ENCODE measurements around the gene TRDN. TPM values are rescaled to one million over a fixed set of nuclear protein-coding genes. Genes with fewer than 3 reads are reported as not detected.

Gene TRDN
- total RNA-seq, 1 donor from 2014 or later, result not detected

- Histone ChIP-seq H3K36me3 (ENCODE audit: control insufficient read depth, insufficient read depth, low read length) (no peaks in the 10 kb centered on the region), H3K4me3 (ENCODE audit: low read depth, low read length) (no peak overlapping the region), H3K27me3 (ENCODE audit: control insufficient read depth, insufficient read depth, low read length) (no peaks in the 10 kb centered on the region)
- FAIRE-seq (no peak), DNase-seq (ENCODE audit: low read depth) (no peak)
- TF ChIP-seq CTCF (IDR thresholded peaks at IDR 0.05; ENCODE audit: insufficient read depth, low read length, severe bottlenecking), result no peak
Observed at GRCh38 chr6:123524781-123525180, 112.0 kb downstream of the TRDN start.

GRCh38 chr6:123520217-123520616, 116.5 kb downstream of the TRDN start:
- DNase-seq (ENCODE audit: low read depth) (no peak), FAIRE-seq (no peak)
- no peaks in the 10 kb centered on the region for H3K27me3 ChIP-seq (ENCODE audit: control insufficient read depth, insufficient read depth, low read length)
- TF ChIP-seq CTCF (IDR thresholded peaks at IDR 0.05; ENCODE audit: insufficient read depth, low read length, severe bottlenecking), result no peak
- no peak overlapping the region for H3K4me3 ChIP-seq (ENCODE audit: low read depth, low read length)
- H3K36me3 ChIP-seq (ENCODE audit: control insufficient read depth, insufficient read depth, low read length), result no peaks in the 10 kb centered on the region

- Histone ChIP-seq H3K36me3 (ENCODE audit: control insufficient read depth, insufficient read depth, low read length) (no peaks in the 10 kb centered on the region), H3K27me3 (ENCODE audit: control insufficient read depth, insufficient read depth, low read length) (no peaks in the 10 kb centered on the region), H3K4me3 (ENCODE audit: low read depth, low read length) (no peak overlapping the region)
- FAIRE-seq (no peak), DNase-seq (ENCODE audit: low read depth) (no peak)
- no peak for TF ChIP-seq CTCF (IDR thresholded peaks at IDR 0.05; ENCODE audit: insufficient read depth, low read length, severe bottlenecking)
Observed at GRCh38 chr6:123519189-123519505, 117.6 kb downstream of the TRDN start.

GRCh38 chr6:123518441-123519188, 118.1 kb downstream of the TRDN start:
- no peak for FAIRE-seq
- no peak for TF ChIP-seq CTCF (IDR thresholded peaks at IDR 0.05; ENCODE audit: insufficient read depth, low read length, severe bottlenecking)
- Histone ChIP-seq H3K4me3 (ENCODE audit: low read depth, low read length) (no peak overlapping the region), H3K27me3 (ENCODE audit: control insufficient read depth, insufficient read depth, low read length) (no peaks in the 10 kb centered on the region), H3K36me3 (ENCODE audit: control insufficient read depth, insufficient read depth, low read length) (no peaks in the 10 kb centered on the region)
- DNase-seq (ENCODE audit: low read depth), result no peak

- H3K4me3 ChIP-seq (ENCODE audit: low read depth, low read length), result no peak overlapping the region
- no peak for TF ChIP-seq CTCF (IDR thresholded peaks at IDR 0.05; ENCODE audit: insufficient read depth, low read length, severe bottlenecking)
- no peak for DNase-seq (ENCODE audit: low read depth)
- no peak for FAIRE-seq
- H3K36me3 ChIP-seq (ENCODE audit: control insufficient read depth, insufficient read depth, low read length), result no peaks in the 10 kb centered on the region
- no peaks in the 10 kb centered on the region for H3K27me3 ChIP-seq (ENCODE audit: control insufficient read depth, insufficient read depth, low read length)
Observed at GRCh38 chr6:123515715-123516114, 121.0 kb downstream of the TRDN start.

- Histone ChIP-seq H3K27me3 (ENCODE audit: control insufficient read depth, insufficient read depth, low read length) (no peaks in the 10 kb centered on the region), H3K4me3 (ENCODE audit: low read depth, low read length) (no peak overlapping the region), H3K36me3 (ENCODE audit: control insufficient read depth, insufficient read depth, low read length) (no peaks in the 10 kb centered on the region)
- FAIRE-seq (no peak), DNase-seq (ENCODE audit: low read depth) (no peak)
- TF ChIP-seq CTCF (IDR thresholded peaks at IDR 0.05; ENCODE audit: insufficient read depth, low read length, severe bottlenecking), result no peak
Observed at GRCh38 chr6:123509112-123509511, 127.6 kb downstream of the TRDN start.
